Keratinocyte (primary cell): ENCODE data around the gene ZNF236. TPM values are rescaled to one million over a fixed set of nuclear protein-coding genes. Genes with fewer than 3 reads are reported as not detected.

Source experiments
- DNase-seq: peaks from one replicate; pipeline ENCODE4 v3.0.0-alpha.2; 2011; ENCODE audit warnings: low read depth, missing footprints, low spot score
- FAIRE-seq: peaks from 2 replicates; lab custom pipeline; 2011; peaks lifted over from hg19 to GRCh38; lab: Jason Lieb, UNC
- H2AFZ ChIP-seq: 2 replicates; pipeline ENCODE4 v1.6.0; 2012; ENCODE audit warnings: low read length, control low read depth, inconsistent platforms; ENCODE audit not compliant: control insufficient read depth
- H3K27ac ChIP-seq: 2 replicates; pipeline ENCODE4 v1.5.1; 2011; ENCODE audit warnings: low read length; ENCODE audit not compliant: control insufficient read depth, insufficient read depth
- H3K27me3 ChIP-seq: 3 replicates; pipeline ENCODE4 v1.6.0; 2011; ENCODE audit warnings: low read length; ENCODE audit not compliant: control insufficient read depth, insufficient read depth; ENCODE audit errors: extremely low read depth
- H3K36me3 ChIP-seq, 2 experiments: 2 replicates in 1 of 2; 3 replicates in 1 of 2; pipeline ENCODE4 v1.5.1; 2011; ENCODE audit warnings: low read length in 2 of 2, mild to moderate bottlenecking in 1 of 2; ENCODE audit not compliant: control insufficient read depth in 2 of 2, insufficient read depth in 2 of 2; ENCODE audit errors: extremely low read depth in 1 of 2
- H3K4me1 ChIP-seq: 3 replicates; pipeline ENCODE4 v1.5.1; 2011; ENCODE audit warnings: low read length; ENCODE audit not compliant: control insufficient read depth, insufficient read depth; ENCODE audit errors: extremely low read depth
- H3K4me2 ChIP-seq: 3 replicates; pipeline ENCODE4 v1.6.0; 2011; ENCODE audit warnings: low read depth, low read length; ENCODE audit not compliant: control insufficient read depth, insufficient read depth; ENCODE audit errors: extremely low read depth
- H3K4me3 ChIP-seq, 3 experiments: fragments of 200-600 bp in 1 of 3; sonication (generic) in 1 of 3; 2 replicates in 2 of 3; 3 replicates in 1 of 3; pipeline ENCODE4 v1.5.1; 2011 to 2016; ENCODE audit warnings: low read length in 3 of 3, mild to moderate bottlenecking in 3 of 3, control low read depth in 2 of 3, inconsistent platforms in 1 of 3, low read depth in 1 of 3, mixed read lengths in 1 of 3, mixed run types in 1 of 3, moderate library complexity in 1 of 3; ENCODE audit not compliant: control insufficient read depth in 2 of 3, insufficient read depth in 2 of 3; ENCODE audit errors: extremely low read depth in 1 of 3
- H3K79me2 ChIP-seq: 2 replicates; pipeline ENCODE4 v1.6.0; 2012; ENCODE audit warnings: low read length; ENCODE audit not compliant: control insufficient read depth, insufficient read depth
- H3K9ac ChIP-seq: 3 replicates; pipeline ENCODE4 v1.6.0; 2011; ENCODE audit warnings: low read length; ENCODE audit not compliant: control insufficient read depth, insufficient read depth; ENCODE audit errors: extremely low read depth
- H3K9me1 ChIP-seq: 3 replicates; pipeline ENCODE4 v1.6.0; 2011; ENCODE audit warnings: low read length; ENCODE audit not compliant: control insufficient read depth, insufficient read depth; ENCODE audit errors: extremely low read depth
- H3K9me3 ChIP-seq: 2 replicates; pipeline ENCODE4 v1.5.1; 2012; ENCODE audit warnings: low read depth, low read length; ENCODE audit not compliant: control insufficient read depth
- H4K20me1 ChIP-seq: 3 replicates; pipeline ENCODE4 v1.6.0; 2011; ENCODE audit warnings: low read length; ENCODE audit not compliant: control insufficient read depth, insufficient read depth; ENCODE audit errors: extremely low read depth
- EZH2 ChIP-seq: IDR thresholded peaks from one replicate; pipeline ENCODE4 v1.6.1; 2012; ENCODE audit warnings: inconsistent platforms, mild to moderate bottlenecking, low read length, moderate library complexity
- dilution Hi-C: fragments of 300-500 bp; cut with MboI; formaldehyde crosslinking; loops from one replicate; pipeline ENCODE4 v1.7.0; 2020; ENCODE audit warnings: low sequenced_read_pairs; ENCODE audit not compliant: extremely low pct_ligation_motif_present
- polyA plus RNA-seq, 5 experiments: library from polyadenylated mRNA; depleted of rRNA in 3 of 5; stranded (reverse) in 3 of 5; stranded (forward) in 1 of 5; unstranded in 1 of 5; fragments of >200 nt; gene quantifications; 1 replicate in 1 of 5; 2 replicates in 3 of 5; 3 replicates in 1 of 5; pipeline versions ENCODE4 v1.2.1 to v1.2.3, GENCODE V29; 2011 to 2012; ENCODE audit warnings: missing spikeins in 2 of 5, low read depth in 1 of 5, low replicate concordance in 1 of 5
- TF ChIP-seq, protein P1 (sequence below), 3 experiments: IDR thresholded peaks in 1 of 3; conservative IDR thresholded peaks in 1 of 3; optimal IDR thresholded peaks in 1 of 3; 2 replicates in 2 of 3; 3 replicates in 1 of 3; pipeline versions ENCODE3 to v1.5.1; 2011; ENCODE audit warnings: low read length in 3 of 3, mild to moderate bottlenecking in 3 of 3, moderate library complexity in 2 of 3, control low read depth in 1 of 3, inconsistent platforms in 1 of 3; ENCODE audit not compliant: insufficient read depth in 2 of 3; ENCODE audit errors: extremely low read depth in 1 of 3

Gene ZNF236
- polyA plus RNA-seq, 1 donor (not counting 4 experiments of a cell fraction or from before 2014, with no cell fraction given), result 4.5 TPM

DNA sequence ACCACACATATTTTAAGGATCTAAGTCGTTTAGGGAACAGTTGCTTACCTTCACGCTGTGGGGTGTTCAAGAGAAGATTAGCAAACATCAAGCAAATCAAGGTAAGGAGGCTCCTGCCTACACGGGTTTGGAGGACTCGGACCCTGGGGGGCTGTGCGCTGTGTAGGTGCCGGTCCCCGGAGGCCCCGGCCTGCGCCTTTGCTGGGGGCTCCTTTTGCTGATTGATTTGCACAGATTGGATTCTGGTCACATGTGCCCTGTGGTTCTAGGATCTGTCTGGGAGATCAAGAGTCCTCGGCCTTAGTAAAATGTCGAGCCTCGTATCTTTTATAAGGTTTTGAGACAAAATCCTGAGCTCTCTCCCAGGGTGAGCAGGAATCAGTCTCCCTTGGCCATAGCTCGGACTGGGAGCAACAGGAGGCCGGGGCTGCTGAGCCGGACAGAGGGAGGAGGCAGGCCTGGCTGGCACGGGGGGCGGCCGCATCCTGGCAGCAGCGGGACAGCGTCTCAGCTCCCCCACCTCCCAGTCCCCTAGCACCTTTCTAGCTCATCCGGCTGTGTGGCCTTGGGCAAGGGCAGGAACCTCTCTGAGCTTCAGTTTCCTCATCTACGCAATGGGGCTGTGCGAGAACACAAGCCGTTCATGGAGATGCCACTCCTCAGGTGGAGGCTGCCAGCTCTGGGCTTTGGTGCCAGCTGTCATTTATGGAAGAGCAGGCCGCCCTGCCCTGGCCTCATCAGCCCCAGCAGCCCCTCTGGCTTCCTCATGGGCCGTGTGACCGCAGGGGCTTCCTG lies 163.0 kb downstream of the ZNF236 start:
- Histone ChIP-seq H3K4me1 (peaks cover 3% of the 10 kb centered on the region), H3K27me3 (no peaks in the 10 kb centered on the region), H3K4me2 (no peak overlapping the region), H3K9me1 (no peaks in the 10 kb centered on the region), H3K9ac (no peak overlapping the region), H3K79me2 (no peaks in the 10 kb centered on the region), H4K20me1 (no peaks in the 10 kb centered on the region), H3K27ac (no peak overlapping the region), H3K9me3 (no peaks in the 10 kb centered on the region), H3K36me3 (no peaks in the 10 kb centered on the region), H3K4me3 (no peak overlapping the region), H2AFZ (no peak overlapping the region)
- no peak for DNase-seq
- no peak for FAIRE-seq
- dilution Hi-C loops, result no loop called here
- TF ChIP-seq, protein P1, sequence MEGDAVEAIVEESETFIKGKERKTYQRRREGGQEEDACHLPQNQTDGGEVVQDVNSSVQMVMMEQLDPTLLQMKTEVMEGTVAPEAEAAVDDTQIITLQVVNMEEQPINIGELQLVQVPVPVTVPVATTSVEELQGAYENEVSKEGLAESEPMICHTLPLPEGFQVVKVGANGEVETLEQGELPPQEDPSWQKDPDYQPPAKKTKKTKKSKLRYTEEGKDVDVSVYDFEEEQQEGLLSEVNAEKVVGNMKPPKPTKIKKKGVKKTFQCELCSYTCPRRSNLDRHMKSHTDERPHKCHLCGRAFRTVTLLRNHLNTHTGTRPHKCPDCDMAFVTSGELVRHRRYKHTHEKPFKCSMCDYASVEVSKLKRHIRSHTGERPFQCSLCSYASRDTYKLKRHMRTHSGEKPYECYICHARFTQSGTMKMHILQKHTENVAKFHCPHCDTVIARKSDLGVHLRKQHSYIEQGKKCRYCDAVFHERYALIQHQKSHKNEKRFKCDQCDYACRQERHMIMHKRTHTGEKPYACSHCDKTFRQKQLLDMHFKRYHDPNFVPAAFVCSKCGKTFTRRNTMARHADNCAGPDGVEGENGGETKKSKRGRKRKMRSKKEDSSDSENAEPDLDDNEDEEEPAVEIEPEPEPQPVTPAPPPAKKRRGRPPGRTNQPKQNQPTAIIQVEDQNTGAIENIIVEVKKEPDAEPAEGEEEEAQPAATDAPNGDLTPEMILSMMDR (optimal IDR thresholded peaks at IDR 0.05 in 1 of 3, IDR thresholded peaks at IDR 0.05 in 1 of 3, conservative IDR thresholded peaks at IDR 0.05 in 1 of 3; ENCODE audit: extremely low read depth in 1 of 3, insufficient read depth in 2 of 3, low read length in 3 of 3), result no peak
- TF ChIP-seq EZH2, result no peak

DNA sequence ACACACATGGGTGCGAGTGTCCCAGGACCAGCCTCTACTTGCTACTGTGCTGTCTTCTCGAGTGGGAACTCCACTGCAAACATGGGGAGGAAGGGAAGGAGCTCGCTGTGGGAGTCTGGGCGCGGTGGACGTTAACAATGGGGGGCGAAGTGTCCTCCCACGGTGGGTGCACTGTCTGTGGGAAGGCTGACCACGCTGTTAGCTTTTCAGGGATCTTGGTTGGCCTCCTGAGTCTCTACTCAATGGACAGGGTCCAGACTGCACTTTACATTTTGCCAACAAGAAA lies 163.5 kb downstream of the ZNF236 start:
- Histone ChIP-seq H3K27me3 (no peaks in the 10 kb centered on the region), H4K20me1 (no peaks in the 10 kb centered on the region), H3K79me2 (no peaks in the 10 kb centered on the region), H3K4me3 (no peak overlapping the region), H3K4me2 (no peak overlapping the region), H2AFZ (no peak overlapping the region), H3K36me3 (no peaks in the 10 kb centered on the region), H3K9ac (no peak overlapping the region), H3K9me1 (no peaks in the 10 kb centered on the region), H3K9me3 (no peaks in the 10 kb centered on the region), H3K4me1 (peaks cover 3% of the 10 kb centered on the region), H3K27ac (no peak overlapping the region)
- FAIRE-seq (no peak), DNase-seq (no peak)
- TF ChIP-seq, protein P1 (optimal IDR thresholded peaks at IDR 0.05 in 1 of 3, IDR thresholded peaks at IDR 0.05 in 1 of 3, conservative IDR thresholded peaks at IDR 0.05 in 1 of 3; ENCODE audit: extremely low read depth in 1 of 3, insufficient read depth in 2 of 3, low read length in 3 of 3), result no peak
- no peak for TF ChIP-seq EZH2
- dilution Hi-C loops, result no loop called here
